Measurements from ENCODE around the gene PCDHA11.
"Not testable (repeated sequence)": the region's sequence is repeated elsewhere in the genome, so short reads cannot be mapped to it uniquely, and the experiment has no call there.

Gene PCDHA11, protein sequence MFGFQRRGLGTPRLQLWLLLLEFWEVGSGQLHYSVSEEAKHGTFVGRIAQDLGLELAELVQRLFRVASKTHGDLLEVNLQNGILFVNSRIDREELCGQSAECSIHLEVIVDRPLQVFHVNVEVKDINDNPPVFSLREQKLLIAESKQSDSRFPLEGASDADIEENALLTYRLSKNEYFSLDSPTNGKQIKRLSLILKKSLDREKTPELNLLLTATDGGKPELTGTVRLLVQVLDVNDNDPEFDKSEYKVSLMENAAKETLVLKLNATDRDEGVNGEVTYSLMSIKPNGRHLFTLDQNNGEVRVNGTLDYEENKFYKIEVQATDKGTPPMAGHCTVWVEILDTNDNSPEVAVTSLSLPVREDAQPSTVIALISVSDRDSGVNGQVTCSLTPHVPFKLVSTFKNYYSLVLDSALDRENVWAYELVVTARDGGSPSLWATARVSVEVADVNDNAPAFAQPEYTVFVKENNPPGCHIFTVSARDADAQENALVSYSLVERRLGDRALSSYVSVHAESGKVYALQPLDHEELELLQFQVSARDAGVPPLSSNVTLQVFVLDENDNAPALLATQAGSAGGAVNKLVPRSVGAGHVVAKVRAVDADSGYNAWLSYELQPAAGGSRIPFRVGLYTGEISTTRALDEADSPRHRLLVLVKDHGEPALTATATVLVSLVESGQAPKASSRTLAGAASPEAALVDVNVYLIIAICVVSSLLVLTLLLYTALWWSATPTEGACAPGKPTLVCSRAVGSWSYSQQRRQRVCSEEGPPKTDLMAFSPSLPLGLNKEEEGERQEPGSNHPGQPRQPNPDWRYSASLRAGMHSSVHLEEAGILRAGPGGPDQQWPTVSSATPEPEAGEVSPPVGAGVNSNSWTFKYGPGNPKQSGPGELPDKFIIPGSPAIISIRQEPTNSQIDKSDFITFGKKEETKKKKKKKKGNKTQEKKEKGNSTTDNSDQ

DNA sequence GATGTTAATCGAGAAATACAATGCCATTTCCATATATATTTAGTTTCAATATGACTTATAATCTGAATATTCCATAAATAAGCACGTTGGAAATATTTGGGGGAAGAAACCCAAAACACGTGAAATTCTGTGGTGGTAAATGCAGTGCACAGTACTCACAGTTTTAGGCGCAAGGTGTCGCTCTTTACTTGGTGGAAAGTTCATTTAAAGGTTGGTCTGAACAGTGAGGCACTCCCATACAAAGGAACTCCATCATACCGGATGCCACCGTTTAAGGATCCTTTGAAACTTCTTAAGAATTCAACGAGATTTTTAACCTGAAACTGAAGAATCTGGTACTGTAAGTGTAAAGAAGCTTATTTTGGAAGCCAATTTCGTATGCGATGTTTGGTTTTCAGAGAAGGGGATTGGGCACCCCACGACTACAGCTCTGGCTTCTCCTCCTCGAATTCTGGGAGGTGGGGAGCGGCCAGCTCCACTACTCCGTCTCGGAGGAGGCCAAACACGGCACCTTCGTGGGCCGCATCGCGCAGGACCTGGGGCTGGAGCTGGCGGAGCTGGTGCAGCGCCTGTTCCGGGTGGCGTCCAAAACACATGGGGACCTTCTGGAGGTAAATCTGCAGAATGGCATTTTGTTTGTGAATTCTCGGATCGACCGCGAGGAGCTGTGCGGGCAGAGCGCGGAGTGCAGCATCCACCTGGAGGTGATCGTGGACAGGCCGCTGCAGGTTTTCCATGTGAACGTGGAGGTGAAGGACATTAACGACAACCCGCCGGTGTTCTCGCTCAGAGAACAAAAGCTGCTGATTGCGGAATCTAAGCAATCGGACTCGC is at the start of gene PCDHA11:
TSS of gene PCDHA11 (plus strand) at position 237 of the 834 bp plus-strand sequence. CDS start at position 384, 147 bp downstream.
- TF ChIP-seq OSR1 (CRISPR knock-in tag; IDR thresholded peaks at IDR 0.05) (no peak), ZFP3 (CRISPR knock-in tag; IDR thresholded peaks at IDR 0.05) (no peak), TSHZ2 (CRISPR knock-in tag; IDR thresholded peaks at IDR 0.05) (no peak)
- no peak for ATAC-seq

DNA sequence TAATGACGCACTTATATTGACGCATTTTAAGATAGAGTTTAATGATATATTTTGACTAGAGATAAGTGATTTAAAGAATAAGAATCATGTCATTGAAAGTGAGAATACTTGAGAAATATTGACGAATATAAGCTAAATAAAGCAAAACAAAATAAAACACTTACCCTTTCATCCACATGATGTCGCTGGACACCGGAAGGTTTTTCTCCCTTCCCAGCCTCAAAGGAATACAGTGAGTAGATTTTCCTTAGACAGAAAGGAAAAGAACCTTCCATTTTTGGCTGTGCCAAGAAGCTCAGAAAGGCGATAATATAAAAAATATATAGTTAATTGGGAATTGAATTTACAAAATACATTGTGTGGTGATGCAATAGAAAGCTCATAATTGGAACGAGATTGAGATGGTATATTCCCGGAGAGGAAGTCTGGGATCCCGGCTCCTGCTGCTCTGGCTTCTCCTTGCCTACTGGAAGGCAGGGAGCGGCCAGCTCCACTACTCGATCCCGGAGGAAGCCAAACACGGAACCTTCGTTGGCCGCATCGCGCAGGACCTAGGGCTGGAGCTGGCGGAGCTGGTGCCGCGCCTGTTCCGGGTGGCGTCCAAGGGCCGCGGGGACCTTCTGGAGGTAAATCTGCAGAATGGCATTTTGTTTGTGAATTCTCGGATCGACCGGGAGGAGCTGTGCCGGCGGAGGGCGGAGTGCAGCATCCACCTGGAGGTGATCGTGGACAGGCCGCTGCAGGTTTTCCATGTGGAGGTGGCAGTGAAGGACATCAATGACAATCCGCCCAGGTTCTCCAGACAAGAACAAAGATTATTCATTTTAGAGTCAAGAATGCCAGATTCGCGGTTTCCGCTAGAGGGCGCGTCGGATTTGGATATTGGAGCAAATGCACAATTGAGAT is 47.1 kb upstream of the PCDHA11 start, which contains the start of gene PCDHA5:
TSS of gene PCDHA5 (plus strand) at position 239 of the 906 bp plus-strand sequence.
- no peak for ATAC-seq

GRCh38 chr5:140822281-140822629 is 46.5 kb upstream of the PCDHA11 start:
- no peak for ATAC-seq
- TF ChIP-seq, protein P1, sequence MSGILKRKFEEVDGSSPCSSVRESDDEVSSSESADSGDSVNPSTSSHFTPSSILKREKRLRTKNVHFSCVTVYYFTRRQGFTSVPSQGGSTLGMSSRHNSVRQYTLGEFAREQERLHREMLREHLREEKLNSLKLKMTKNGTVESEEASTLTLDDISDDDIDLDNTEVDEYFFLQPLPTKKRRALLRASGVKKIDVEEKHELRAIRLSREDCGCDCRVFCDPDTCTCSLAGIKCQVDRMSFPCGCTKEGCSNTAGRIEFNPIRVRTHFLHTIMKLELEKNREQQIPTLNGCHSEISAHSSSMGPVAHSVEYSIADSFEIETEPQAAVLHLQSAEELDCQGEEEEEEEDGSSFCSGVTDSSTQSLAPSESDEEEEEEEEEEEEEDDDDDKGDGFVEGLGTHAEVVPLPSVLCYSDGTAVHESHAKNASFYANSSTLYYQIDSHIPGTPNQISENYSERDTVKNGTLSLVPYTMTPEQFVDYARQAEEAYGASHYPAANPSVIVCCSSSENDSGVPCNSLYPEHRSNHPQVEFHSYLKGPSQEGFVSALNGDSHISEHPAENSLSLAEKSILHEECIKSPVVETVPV (CRISPR knock-in tag; IDR thresholded peaks at IDR 0.05): no peak
- TF ChIP-seq ZFP3 (CRISPR knock-in tag; IDR thresholded peaks at IDR 0.05) (no peak), SNAI2 (CRISPR knock-in tag; IDR thresholded peaks at IDR 0.05) (no peak)
- TF ChIP-seq, protein P2, sequence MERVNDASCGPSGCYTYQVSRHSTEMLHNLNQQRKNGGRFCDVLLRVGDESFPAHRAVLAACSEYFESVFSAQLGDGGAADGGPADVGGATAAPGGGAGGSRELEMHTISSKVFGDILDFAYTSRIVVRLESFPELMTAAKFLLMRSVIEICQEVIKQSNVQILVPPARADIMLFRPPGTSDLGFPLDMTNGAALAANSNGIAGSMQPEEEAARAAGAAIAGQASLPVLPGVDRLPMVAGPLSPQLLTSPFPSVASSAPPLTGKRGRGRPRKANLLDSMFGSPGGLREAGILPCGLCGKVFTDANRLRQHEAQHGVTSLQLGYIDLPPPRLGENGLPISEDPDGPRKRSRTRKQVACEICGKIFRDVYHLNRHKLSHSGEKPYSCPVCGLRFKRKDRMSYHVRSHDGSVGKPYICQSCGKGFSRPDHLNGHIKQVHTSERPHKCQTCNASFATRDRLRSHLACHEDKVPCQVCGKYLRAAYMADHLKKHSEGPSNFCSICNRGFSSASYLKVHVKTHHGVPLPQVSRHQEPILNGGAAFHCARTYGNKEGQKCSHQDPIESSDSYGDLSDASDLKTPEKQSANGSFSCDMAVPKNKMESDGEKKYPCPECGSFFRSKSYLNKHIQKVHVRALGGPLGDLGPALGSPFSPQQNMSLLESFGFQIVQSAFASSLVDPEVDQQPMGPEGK (CRISPR knock-in tag; IDR thresholded peaks at IDR 0.05; ENCODE audit: borderline replicate concordance): no peak

More for the DNA sequence above, 47.1 kb upstream of the PCDHA11 start, which contains the start of gene PCDHA5:
- no peak for TF ChIP-seq POU6F1 (CRISPR knock-in tag; IDR thresholded peaks at IDR 0.05; ENCODE audit: borderline replicate concordance, low read depth)
- no peak for TF ChIP-seq CREB5 (CRISPR knock-in tag; IDR thresholded peaks at IDR 0.05; ENCODE audit: low read depth)
- TF ChIP-seq, protein P2 (CRISPR knock-in tag; IDR thresholded peaks at IDR 0.05; ENCODE audit: borderline replicate concordance): no peak
- no peak for TF ChIP-seq ISL1 (CRISPR knock-in tag; IDR thresholded peaks at IDR 0.05)
- TF ChIP-seq ZFP3 (CRISPR knock-in tag; IDR thresholded peaks at IDR 0.05): no peak
- no peak for TF ChIP-seq ZNF70 (CRISPR knock-in tag; IDR thresholded peaks at IDR 0.05)

- ATAC-seq: not testable (repeated sequence)
These were observed 45.8 kb upstream of the PCDHA11 start for GRCh38 chr5:140822969-140823368.
